ENCODE measurements around the gene CCNG1.
A peak's percentile ranks its signal among the peaks of the same experiment; 100 is the strongest.

The CCNG1 gene

DNA sequence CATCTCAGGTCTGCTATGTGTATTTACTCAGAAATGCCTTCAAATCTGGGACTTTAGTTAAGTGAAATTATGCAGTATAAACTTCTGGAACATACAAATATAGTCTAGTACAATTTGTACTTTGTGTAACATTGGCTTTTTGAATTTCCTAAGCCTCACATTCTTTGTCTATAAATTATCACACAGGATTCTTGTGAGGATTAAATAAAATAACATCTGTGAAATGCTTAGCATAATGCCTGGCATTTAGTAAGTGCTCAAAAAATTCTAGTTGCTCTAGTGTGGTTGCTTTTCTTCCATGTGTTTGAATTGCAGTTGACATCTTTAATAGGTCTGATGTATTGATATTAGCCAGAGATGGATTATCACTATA, 25.7 kb downstream of the CCNG1 start:
- no peak for DNase-seq (ENCODE audit: low spot score)
- TF ChIP-seq, protein P1, sequence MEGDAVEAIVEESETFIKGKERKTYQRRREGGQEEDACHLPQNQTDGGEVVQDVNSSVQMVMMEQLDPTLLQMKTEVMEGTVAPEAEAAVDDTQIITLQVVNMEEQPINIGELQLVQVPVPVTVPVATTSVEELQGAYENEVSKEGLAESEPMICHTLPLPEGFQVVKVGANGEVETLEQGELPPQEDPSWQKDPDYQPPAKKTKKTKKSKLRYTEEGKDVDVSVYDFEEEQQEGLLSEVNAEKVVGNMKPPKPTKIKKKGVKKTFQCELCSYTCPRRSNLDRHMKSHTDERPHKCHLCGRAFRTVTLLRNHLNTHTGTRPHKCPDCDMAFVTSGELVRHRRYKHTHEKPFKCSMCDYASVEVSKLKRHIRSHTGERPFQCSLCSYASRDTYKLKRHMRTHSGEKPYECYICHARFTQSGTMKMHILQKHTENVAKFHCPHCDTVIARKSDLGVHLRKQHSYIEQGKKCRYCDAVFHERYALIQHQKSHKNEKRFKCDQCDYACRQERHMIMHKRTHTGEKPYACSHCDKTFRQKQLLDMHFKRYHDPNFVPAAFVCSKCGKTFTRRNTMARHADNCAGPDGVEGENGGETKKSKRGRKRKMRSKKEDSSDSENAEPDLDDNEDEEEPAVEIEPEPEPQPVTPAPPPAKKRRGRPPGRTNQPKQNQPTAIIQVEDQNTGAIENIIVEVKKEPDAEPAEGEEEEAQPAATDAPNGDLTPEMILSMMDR (IDR thresholded peaks at IDR 0.05; ENCODE audit: extremely low read depth, insufficient read depth, missing control alignments) = no peak
- in situ Hi-C loops (cut with MboI; ENCODE audit: low pct_unique_long_range_greater_than_20kb, low sequenced_read_pairs, unreplicated experiment) = no loop called here

DNA sequence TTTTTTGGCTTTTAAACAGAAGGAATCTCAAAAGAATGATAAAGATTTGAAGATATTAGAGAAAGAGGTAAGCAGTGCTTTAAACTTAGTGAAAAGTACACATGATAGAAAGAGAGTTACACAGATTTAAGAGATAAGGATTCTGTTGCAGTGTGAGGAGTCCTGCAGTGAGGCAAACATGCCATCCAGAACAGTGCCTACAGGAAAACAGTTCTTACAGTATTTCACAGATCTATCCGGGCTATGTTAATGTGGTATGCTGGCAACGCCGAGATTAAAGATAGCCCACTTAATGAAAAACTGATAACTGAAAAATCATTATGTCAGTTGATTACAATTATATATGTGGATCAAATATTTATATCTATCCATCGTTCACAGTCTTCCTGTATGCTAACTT, 30.3 kb downstream of the CCNG1 start:
- in situ Hi-C loops (cut with MboI; ENCODE audit: low pct_unique_long_range_greater_than_20kb, low sequenced_read_pairs, unreplicated experiment) = no loop called here
- TF ChIP-seq, protein P1 (IDR thresholded peaks at IDR 0.05; ENCODE audit: extremely low read depth, insufficient read depth, missing control alignments) = no peak
- DNase-seq (ENCODE audit: low spot score) = no peak

DNA sequence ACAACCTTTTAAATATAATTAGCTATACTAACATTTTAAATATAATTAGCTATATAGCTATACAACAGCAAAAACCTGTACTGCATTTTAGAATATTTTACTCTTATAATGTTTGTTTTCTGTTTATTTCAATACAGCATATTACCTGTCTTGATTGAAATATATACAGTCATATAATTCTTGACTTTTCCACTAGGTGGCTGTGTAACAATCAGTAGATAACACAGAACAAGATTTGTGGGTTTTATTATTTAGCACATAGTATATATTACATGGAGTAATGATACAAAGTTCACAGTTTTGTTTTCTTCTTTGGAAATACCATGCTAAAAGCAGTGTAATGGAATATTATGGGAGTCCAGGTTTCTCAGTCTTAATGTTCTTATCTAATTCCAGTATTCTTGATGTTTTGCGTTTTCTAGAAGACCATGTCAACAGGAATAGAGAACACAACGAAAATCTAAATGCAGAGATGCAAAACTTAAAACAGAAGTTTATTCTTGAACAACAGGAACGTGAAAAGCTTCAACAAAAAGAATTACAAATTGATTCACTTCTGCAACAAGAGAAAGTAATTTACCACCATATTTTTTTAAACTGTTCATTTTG, 36.3 kb downstream of the CCNG1 start:
- in situ Hi-C loops (cut with MboI; ENCODE audit: low pct_unique_long_range_greater_than_20kb, low sequenced_read_pairs, unreplicated experiment) = no loop called here
- TF ChIP-seq, protein P1 (IDR thresholded peaks at IDR 0.05; ENCODE audit: extremely low read depth, insufficient read depth, missing control alignments) = peak; percentile 40
- peak; percentile 29 for DNase-seq (ENCODE audit: low spot score)

DNA sequence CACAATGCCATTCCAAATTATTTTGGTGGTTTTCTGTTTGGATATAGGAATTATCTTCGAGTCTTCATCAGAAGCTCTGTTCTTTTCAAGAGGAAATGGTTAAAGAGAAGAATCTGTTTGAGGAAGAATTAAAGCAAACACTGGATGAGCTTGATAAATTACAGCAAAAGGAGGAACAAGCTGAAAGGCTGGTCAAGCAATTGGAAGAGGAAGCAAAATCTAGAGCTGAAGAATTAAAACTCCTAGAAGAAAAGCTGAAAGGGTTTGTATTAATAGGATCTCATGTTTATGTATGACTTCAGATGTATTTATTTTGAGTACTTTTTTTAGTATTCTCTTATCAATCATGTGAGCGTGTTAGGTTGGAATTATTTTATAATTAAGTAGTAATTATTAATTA, 38.0 kb downstream of the CCNG1 start:
- in situ Hi-C loops (cut with MboI; ENCODE audit: low pct_unique_long_range_greater_than_20kb, low sequenced_read_pairs, unreplicated experiment) = no loop called here

DNA sequence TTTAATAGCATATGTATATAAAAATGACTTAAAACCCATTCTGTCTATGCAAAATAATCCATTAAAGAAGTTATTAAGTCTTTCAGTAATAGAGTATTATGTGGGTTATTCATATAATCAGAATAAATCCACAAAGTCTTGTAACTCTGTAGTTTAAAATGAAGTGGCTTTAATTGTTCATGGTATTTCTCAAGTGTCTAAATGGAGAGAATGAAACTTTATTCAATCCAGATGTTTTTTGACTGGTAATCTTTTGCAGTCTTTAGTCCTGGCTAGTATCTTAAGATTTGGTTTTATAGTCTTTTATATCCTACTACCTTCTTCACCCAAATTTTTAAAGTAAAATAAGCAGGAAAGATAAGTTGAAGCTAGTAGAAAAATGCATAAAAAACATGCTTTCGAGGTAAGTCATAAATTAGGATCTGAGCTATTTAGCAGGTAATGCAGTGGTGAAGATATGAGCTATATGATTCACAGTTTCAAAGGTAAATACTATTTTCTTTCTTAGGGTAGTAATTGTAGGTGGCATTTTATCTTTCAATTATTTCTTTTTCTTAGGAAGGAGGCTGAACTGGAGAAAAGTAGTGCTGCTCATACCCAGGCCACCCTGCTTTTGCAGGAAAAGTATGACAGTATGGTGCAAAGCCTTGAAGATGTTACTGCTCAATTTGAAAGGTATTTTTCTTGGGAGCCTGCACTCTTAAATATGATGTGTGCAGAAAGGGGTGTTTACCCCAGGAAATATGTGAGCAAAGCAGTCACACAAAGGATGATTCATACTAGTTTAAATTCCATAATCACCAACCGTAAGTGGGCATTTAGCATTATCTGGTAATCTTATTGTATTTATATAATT, 41.0 kb downstream of the CCNG1 start:
- no peak for DNase-seq (ENCODE audit: low spot score)

More for the DNA sequence above, 38.0 kb downstream of the CCNG1 start:
- TF ChIP-seq, protein P1 (IDR thresholded peaks at IDR 0.05; ENCODE audit: extremely low read depth, insufficient read depth, missing control alignments) = no peak
- no peak for DNase-seq (ENCODE audit: low spot score)

DNA sequence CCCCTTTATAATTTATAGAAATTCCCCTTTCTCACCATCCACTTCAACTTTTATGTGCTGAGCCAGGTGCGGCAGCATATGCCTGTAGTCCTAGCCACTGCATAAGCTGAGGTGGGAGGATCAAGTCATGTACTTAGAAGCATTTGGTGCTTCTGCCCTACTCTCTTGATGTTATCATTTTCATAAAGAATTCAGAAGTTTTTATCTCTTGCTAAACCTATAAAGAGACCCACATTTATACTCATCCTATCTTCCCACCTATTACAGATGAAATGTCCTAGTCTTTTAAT, 41.5 kb downstream of the CCNG1 start:
- TF ChIP-seq, protein P1 (IDR thresholded peaks at IDR 0.05; ENCODE audit: extremely low read depth, insufficient read depth, missing control alignments) = no peak
- in situ Hi-C loops (cut with MboI; ENCODE audit: low pct_unique_long_range_greater_than_20kb, low sequenced_read_pairs, unreplicated experiment) = no loop called here

More for the DNA sequence above, 41.0 kb downstream of the CCNG1 start:
- TF ChIP-seq, protein P1 (IDR thresholded peaks at IDR 0.05; ENCODE audit: extremely low read depth, insufficient read depth, missing control alignments) = no peak
- in situ Hi-C loops (cut with MboI; ENCODE audit: low pct_unique_long_range_greater_than_20kb, low sequenced_read_pairs, unreplicated experiment) = no loop called here

More for the DNA sequence above, 41.5 kb downstream of the CCNG1 start:
- DNase-seq (ENCODE audit: low spot score) = no peak

All from GM13977 (cell line).